HG02870 (cell line): Measurements from ENCODE around the gene BPGM.

Source experiments
- ATAC-seq: cut with Tn5 transposase; IDR thresholded peaks from one replicate; pipeline ENCODE4 v1.9.1; 2021; ENCODE audit warnings: mild to moderate bottlenecking, moderate library complexity; ENCODE audit not compliant: unreplicated experiment

Gene BPGM

DNA sequence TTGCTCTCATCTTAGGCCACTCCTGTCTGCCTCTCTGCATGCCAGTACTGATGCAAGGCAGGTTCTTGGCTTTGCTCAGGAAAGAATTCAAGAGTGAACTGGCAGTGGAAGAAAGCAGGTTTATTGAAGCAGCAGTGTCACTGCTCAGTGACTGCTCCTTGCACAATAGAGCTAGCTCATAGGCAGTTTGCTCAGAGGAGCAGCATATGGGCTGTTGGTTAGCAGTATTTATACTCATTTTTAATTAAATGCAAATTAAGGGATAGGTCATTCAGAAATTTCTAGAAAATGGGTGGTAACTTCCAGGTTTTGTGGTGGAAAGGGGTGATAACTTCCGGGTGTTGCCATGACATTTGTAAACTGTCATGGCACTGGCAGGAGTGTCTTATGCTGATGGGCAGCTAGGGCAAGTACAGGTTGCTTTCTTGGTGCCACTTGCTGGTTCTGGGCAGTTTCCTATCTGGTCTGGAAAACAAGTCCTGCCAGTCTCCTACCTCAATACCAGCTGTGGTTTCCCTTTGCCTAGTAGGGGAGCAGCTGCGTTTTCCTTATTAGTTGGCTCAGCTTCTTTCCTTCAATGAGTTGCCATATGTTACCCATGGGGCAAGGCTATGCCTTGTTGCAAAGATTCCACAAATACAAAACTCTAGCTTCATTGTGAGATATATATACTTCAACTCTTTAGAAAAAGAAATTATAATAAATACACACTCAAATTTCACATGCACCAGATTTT, 68.0 kb downstream of the BPGM start:
- ATAC-seq, result no peak

DNA sequence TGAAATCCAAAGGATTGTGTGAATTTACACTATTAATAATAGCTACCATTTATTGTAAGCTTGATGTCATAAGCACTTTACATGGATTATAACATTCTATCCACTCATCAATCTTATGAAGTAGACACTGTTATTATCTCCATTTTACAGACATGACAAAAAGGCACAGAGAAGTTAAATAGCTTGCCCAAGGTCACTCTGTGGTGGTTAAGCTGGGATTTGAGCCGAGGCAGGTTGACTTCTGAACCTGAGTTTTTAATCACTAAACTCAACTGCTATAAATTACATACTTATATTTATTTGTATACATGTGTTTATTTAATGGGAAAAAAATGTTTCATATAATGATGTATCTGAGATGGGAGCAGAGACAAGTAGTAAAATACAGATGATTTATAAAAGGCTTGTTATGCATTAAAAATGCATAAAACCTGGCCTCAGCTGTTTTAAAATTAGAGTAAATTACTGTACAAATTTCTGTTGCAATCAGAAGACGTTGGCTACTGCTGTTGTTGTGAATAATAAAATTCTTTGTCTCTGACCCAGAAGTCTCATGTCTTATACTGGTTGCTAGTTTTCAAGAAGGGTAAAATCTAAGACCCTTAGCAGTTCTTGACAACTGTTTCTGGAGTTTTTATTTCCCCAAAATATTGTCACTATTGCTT, 71.7 kb downstream of the BPGM start:
- no peak for ATAC-seq

DNA sequence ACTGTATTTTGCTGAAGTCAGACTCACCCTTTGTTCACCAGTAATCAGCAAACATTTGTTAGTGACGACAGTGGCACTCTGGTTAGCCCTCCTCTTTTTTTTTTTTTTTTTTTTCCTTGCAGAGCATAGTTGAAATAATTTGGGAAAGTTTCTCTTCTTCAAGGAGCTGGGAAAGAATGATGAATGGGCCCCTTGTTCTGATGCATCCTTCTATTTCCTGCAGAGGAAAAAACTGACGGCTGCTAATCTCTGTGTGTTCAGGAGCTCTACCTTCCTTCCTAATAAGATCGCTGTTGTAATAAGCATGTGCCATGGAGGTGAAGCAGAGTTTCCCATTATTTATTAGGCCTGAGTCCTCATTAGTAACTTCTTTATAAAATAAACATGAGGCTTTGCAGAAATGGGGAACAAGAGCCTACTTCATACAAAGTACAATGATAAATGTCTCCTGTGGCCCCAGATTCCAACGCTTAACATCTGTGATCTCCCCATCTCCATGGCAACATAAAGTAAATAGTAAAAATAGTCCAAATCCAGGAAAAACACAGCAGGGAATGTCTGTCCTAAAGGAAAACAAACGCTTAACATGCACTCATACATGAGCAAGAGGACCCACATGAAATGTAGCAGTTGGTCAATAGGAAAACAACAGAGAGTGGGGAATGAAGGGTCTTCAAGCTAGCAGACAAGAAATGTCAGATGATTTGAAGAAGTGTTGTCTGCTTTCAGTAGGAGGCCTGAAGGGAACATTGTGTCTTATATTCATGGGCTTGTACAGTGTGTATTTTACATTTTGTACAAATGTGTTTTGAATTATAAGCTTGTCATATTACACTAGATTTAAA, 73.7 kb downstream of the BPGM start:
- ATAC-seq, result no peak

DNA sequence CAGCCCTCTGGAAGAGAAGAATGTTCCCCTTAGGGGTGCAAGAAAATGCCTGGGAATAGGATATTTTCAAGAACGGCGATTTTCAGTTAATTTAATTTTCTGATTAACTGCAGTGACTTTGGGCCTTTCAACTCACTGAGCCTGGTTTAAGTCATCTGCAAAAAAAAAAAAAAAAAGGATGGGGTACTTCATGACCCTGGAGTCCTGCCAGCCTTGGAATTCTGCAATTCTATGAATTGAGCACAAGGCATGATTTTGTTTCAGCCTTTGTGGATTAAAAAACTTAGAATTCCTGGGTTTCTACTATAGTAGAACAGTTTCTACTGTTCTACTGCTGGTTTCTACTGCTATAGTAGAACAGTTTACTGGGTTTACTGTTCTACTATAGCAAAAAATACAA, 74.5 kb downstream of the BPGM start:
- ATAC-seq, result no peak

DNA sequence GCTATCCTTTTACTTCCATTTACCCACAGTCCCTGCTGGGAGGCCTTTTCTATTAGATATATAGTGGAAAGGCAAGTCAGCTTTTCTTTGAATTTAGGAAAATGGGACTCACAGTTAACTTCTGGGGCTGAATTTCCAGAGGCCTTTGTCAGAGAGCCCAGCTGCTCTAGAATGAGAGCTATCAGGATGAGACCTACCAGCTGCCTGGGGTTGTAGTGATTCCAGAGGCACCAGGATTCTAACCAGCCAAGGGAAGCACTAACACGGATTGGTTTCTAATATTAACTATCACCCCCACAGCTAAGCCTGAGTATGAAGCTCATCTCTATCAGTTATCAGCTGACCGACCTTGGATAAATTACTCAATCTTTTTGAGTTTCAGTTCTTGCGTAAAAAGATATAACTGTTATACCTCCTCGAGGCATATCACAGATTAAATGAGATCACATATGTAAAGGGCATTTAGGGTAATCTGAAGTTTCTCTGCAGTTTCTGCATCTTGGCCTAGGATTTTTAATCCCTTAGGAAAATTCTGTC, 76.2 kb downstream of the BPGM start:
- no peak for ATAC-seq

DNA sequence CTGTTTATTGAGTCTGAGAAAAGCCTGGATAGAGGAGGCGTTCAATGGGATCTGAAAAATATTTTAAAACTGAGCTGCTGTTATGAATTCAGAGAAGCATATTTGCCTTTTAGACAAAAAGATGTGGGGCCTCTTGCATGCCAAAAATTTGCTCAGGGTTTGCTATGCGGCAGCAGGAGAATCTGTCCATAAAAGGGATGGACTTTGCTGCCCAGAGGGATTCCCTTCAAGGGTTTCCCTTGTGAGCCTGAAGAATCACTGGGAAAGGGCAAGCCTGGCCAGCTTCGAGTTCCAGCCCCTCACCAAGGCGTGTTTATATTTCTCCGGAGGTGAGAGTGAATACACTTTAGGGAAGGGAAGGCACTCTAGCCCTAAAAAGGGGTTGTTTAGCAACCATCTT, 77.2 kb downstream of the BPGM start:
- ATAC-seq, result no peak

DNA sequence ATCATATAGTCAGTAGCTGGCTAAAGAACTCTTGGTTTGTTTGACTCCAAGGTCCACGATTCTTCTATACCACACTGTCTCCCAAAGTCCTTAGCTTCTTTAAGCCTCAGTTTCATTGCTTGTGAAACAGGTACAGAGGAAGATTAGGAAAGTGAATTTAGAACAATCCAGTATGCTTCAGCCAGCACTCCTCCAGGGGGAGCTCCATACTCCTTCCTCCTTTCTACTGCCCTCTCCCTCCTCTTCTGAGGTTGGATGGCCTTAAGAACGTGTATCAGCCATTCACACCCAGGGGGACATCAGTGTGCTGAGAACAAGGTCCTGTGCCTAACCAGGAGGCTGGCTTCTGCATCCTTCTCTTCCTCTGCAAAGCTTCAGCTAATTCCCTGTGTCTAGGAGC, 78.0 kb downstream of the BPGM start:
- no peak for ATAC-seq

DNA sequence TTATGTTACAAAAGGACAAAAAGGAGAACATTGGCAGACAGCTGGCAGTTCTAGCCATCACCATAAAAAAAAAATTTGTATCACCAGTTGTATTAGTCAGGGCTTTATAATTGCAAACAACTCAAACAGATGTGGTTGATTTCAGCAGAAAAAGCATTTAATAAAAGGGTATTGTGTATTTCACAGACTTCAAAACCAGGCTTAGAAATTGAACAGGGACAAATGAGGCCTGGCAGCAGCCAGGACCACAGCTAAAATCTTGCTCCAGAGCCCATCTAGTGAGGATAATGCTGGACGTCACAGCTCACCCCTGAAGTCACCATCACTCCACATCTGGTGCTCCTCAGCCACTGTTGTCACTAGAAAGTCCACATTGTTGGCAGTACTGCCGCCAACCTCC, 79.9 kb downstream of the BPGM start:
- ATAC-seq, result no peak

DNA sequence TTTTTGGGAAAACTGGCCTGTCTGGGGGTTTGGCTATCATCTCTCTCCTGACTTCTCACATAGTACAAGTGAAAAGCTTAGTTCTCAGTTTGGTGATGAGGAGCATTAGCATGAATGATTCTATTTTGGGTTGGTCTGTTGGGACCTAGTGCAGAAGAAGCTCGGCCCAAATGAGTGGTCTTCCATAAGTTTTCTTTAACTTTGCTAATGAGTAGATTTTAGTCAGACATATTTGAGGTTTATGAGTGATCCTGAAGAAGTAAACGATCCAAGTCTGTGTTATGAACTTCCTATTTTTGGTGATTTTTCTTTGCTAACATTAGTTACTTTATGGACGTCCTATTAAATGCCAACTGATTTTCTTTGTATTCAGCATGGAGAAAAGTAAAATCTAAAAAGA, 81.1 kb downstream of the BPGM start:
- ATAC-seq, result no peak
